Measurements from ENCODE around the gene VAC14. TPM values are rescaled to one million over a fixed set of nuclear protein-coding genes. Genes with fewer than 3 reads are reported as not detected.

Gene VAC14
- total and polyA plus RNA-seq, 2 of the 8 experiments (the other 6 are each of a cell fraction or from before 2014, with no cell fraction given): 56.0 to 108 TPM

- TF ChIP-seq NRF1 (IDR thresholded peaks at IDR 0.05; ENCODE audit: low read depth, low read length): no peak
- TF ChIP-seq CHD1 (IDR thresholded peaks at IDR 0.05; ENCODE audit: low read depth, low read length): no peak
- no peak for TF ChIP-seq EP300 (IDR thresholded peaks at IDR 0.05; ENCODE audit: borderline replicate concordance in 1 of 2, low read depth in 2 of 2, low read length in 2 of 2)
Observed at GRCh38 chr16:70692873-70693671, 107.9 kb downstream of the VAC14 start (continued).
